K562 (cell line): ENCODE data around the gene CCL19. TPM values are rescaled to one million over a fixed set of nuclear protein-coding genes. Genes with fewer than 3 reads are reported as not detected.

Experiments
- ATAC-seq: fragments of 200-7000 bp; cut with Tn5 transposase; 3 replicates; pipeline ENCODE4 v1.9.1; 2020; ENCODE audit warnings: moderate library complexity
- BruUV-seq: library from RNA; stranded (reverse); fragments of 400-500 nt; replicated peaks from 2 replicates; lab custom pipeline; 2021; lab: Mats Ljungman, UMichigan
- CTCF ChIA-PET: fragments of 300-600 bp; formaldehyde crosslinking; extraction: SDS; loops from one replicate; lab custom pipeline; 2021; ENCODE audit warnings: low intra/inter-chr PET ratio; lab: Yijun Ruan, JAX
- POLR2A ChIA-PET: fragments of 300-600, 350-650 bp; sonication (Branson Sonifier 250); formaldehyde crosslinking; extraction: SDS; loops from one replicate; lab custom pipeline; 2021; ENCODE audit warnings: antibody characterized with exemption, inconsistent platforms; lab: Yijun Ruan, JAX
- DNase-seq, 4 experiments: peaks; one replicate each; pipeline versions ENCODE4 v3.0.0 to v3.0.0-alpha.2; 2011 to 2018; ENCODE audit warnings: low spot score in 3 of 4, mixed read lengths in 3 of 4; ENCODE audit errors: extremely low read depth in 1 of 4
- FAIRE-seq: peaks from 2 replicates; lab custom pipeline; 2011; peaks lifted over from hg19 to GRCh38; lab: Jason Lieb, UNC
- H2AFZ ChIP-seq: 2 replicates; pipeline ENCODE4 v1.6.0; 2011; ENCODE audit warnings: low read depth, low read length, control low read depth, inconsistent platforms
- H3K27ac ChIP-seq: fragments of 200-600 bp; 3 replicates; pipeline ENCODE4 v1.8.0; 2011; ENCODE audit warnings: low read depth, mild to moderate bottlenecking, control low read depth, inconsistent platforms, low read length, moderate library complexity, mixed read lengths; ENCODE audit errors: extremely low read depth
- H3K27me3 ChIP-seq, 2 experiments: fragments of 300-600 bp in 1 of 2; 2 replicates in 1 of 2; 3 replicates in 1 of 2; pipeline versions ENCODE4 v1.6.0 to v1.8.0; 2011; ENCODE audit warnings: inconsistent platforms in 2 of 2, low read length in 2 of 2, mild to moderate bottlenecking in 1 of 2, mixed read lengths in 1 of 2, moderate library complexity in 1 of 2; ENCODE audit not compliant: control insufficient read depth in 2 of 2, insufficient read depth in 2 of 2
- H3K36me3 ChIP-seq: fragments of 300-600 bp; 3 replicates; pipeline ENCODE4 v1.8.0; 2011; ENCODE audit warnings: mild to moderate bottlenecking, low read length, inconsistent platforms; ENCODE audit not compliant: control insufficient read depth, insufficient read depth
- H3K4me1 ChIP-seq, 2 experiments: fragments of 200-600 bp in 1 of 2; replicated peaks in 1 of 2; 2 replicates in 1 of 2; 3 replicates in 1 of 2; pipeline versions ENCODE4 v1.5.1 to v1.8.0; 2011; ENCODE audit warnings: inconsistent platforms in 2 of 2, low read length in 2 of 2, mild to moderate bottlenecking in 1 of 2, mixed read lengths in 1 of 2, moderate library complexity in 1 of 2; ENCODE audit not compliant: control insufficient read depth in 2 of 2, insufficient read depth in 2 of 2
- H3K4me2 ChIP-seq: 2 replicates; pipeline ENCODE4 v1.6.1; 2011; ENCODE audit warnings: low read length, control low read depth, inconsistent platforms, mixed read lengths; ENCODE audit not compliant: insufficient read depth
- H3K4me3 ChIP-seq: fragments of 200-600 bp; sonication (generic), shearing (Covaris generic); 2 replicates; pipeline ENCODE4 v1.5.1; 2016; ENCODE audit warnings: control low read depth, inconsistent platforms
- H3K79me2 ChIP-seq: fragments of 200-600 bp; 3 replicates; pipeline ENCODE4 v1.8.0; 2011; ENCODE audit warnings: low read length, inconsistent platforms; ENCODE audit not compliant: control insufficient read depth, insufficient read depth
- H3K9ac ChIP-seq, 2 experiments: 2 replicates each; pipeline versions ENCODE4 v1.6.0 to v1.6.1; 2011; ENCODE audit warnings: low read depth in 2 of 2, low read length in 2 of 2, control low read depth in 1 of 2, inconsistent platforms in 1 of 2, mild to moderate bottlenecking in 1 of 2, mixed read lengths in 1 of 2; ENCODE audit not compliant: insufficient read depth in 1 of 2
- H3K9me1 ChIP-seq: one replicate; pipeline ENCODE4 v1.6.0; 2011; ENCODE audit warnings: inconsistent platforms, mild to moderate bottlenecking, low read length, moderate library complexity; ENCODE audit not compliant: control insufficient read depth, insufficient read depth
- H3K9me3 ChIP-seq: replicated peaks from 2 replicates; pipeline ENCODE4 v1.5.1; 2011; ENCODE audit warnings: low read depth, low read length, inconsistent platforms; ENCODE audit not compliant: control insufficient read depth, insufficient read depth
- H4K20me1 ChIP-seq: replicated peaks from 2 replicates; pipeline ENCODE4 v1.6.1; 2011; ENCODE audit warnings: low read length, inconsistent platforms, mixed read lengths; ENCODE audit not compliant: control insufficient read depth, insufficient read depth
- ADNP ChIP-seq: fragments of 200-800 bp; sonication (Bioruptor generic); IDR thresholded peaks from 2 replicates; pipeline ENCODE4 v1.6.1; 2016; ENCODE audit warnings: missing genetic modification characterization, missing compliant biosample characterization
- BRF2 ChIP-seq: IDR thresholded peaks from 3 replicates; pipeline ENCODE4 v1.6.1; 2011; ENCODE audit warnings: borderline replicate concordance, mild to moderate bottlenecking; ENCODE audit not compliant: insufficient read length, insufficient read depth
- CBFA2T2 ChIP-seq: fragments of 450-650 bp; conservative IDR thresholded peaks from 2 replicates; pipeline ENCODE4 v1.6.1; 2017; ENCODE audit warnings: mild to moderate bottlenecking
- KLF1 ChIP-seq: fragments of 450-650 bp; IDR thresholded peaks from 2 replicates; pipeline ENCODE4 v1.6.1; 2016; ENCODE audit warnings: missing genetic modification characterization, missing compliant biosample characterization
- KLF6 ChIP-seq: fragments of 250-450 bp; sonication (Bioruptor Pico); IDR thresholded peaks from 2 replicates; pipeline ENCODE4 v1.4.0; 2020; ENCODE audit warnings: mild to moderate bottlenecking, moderate library complexity, borderline replicate concordance
- MECOM ChIP-seq: fragments of 250-450 bp; sonication (Bioruptor Pico); IDR thresholded peaks from 2 replicates; pipeline ENCODE4 v1.8.0; 2022; ENCODE audit warnings: inconsistent platforms
- PBX2 ChIP-seq, 2 experiments: IDR thresholded peaks in 1 of 2; conservative IDR thresholded peaks in 1 of 2; 2 replicates each; pipeline ENCODE4 v1.6.1; 2016; ENCODE audit warnings: low read depth in 2 of 2, mild to moderate bottlenecking in 1 of 2, missing compliant biosample characterization in 1 of 2, missing genetic modification characterization in 1 of 2, moderate library complexity in 1 of 2
- POU5F1 ChIP-seq: fragments of 150-350 bp; IDR thresholded peaks from 2 replicates; pipeline ENCODE4 v1.6.1; 2014; ENCODE audit warnings: borderline replicate concordance, low read length, low read depth, mild to moderate bottlenecking; ENCODE audit not compliant: partially characterized antibody
- RBM25 ChIP-seq: fragments of 200-400 bp; formaldehyde crosslinking; IDR thresholded peaks from 2 replicates; pipeline ENCODE4 v1.6.1; 2018; ENCODE audit warnings: low read length, low read depth, moderate library complexity; ENCODE audit not compliant: severe bottlenecking
- SMC3 ChIP-seq: conservative IDR thresholded peaks from 2 replicates; pipeline ENCODE4 v1.6.1; 2011; ENCODE audit warnings: low read depth, low read length, improper control_type of control experiment; ENCODE audit not compliant: insufficient read depth
- SNIP1 ChIP-seq: fragments of 450-650 bp; IDR thresholded peaks from 2 replicates; pipeline ENCODE4 v1.7.1; 2017; ENCODE audit warnings: low read depth, mild to moderate bottlenecking
- ZBTB17 ChIP-seq: fragments of 450-650 bp; formaldehyde crosslinking; IDR thresholded peaks from 2 replicates; pipeline ENCODE4 v1.4.0; 2020; ENCODE audit warnings: mild to moderate bottlenecking
- ZNF212 ChIP-seq: fragments of 450-650 bp; formaldehyde crosslinking; IDR thresholded peaks from 2 replicates; pipeline ENCODE4 v1.4.0; 2020; ENCODE audit warnings: mild to moderate bottlenecking
- ZNF263 ChIP-seq: sonication (generic); formaldehyde crosslinking; IDR thresholded peaks from 2 replicates; pipeline ENCODE4 v1.8.0; 2022; ENCODE audit warnings: mild to moderate bottlenecking, missing genetic modification reagents, borderline replicate concordance
- WGBS: fragments of 100-300 bp; shearing (Covaris generic); methylation state at CpG from one replicate; pipeline ENCODE4 v1.1.6; 2016; ENCODE audit warnings: low coverage, mixed read lengths; ENCODE audit not compliant: insufficient coverage; ENCODE audit errors: missing lambda C conversion rate; 5-methylcytosine and 5-hydroxymethylcytosine counted together
- in situ Hi-C: fragments of 300-500 bp; cut with MboI; formaldehyde crosslinking; loops from 4 replicates; pipeline ENCODE4 v1.15.0; 2018; ENCODE audit warnings: inconsistent platforms, mixed read lengths
- intact Hi-C: fragments of 100-400 bp; cut with micrococcal nuclease; formaldehyde crosslinking; loops from 2 replicates; pipeline ENCODE4 v1.14.2; 2022
- polyA plus RNA-seq, 8 experiments: library from polyadenylated mRNA; depleted of rRNA in 4 of 8; stranded (reverse) in 5 of 8; unstranded in 3 of 8; fragments of >200 nt; fragmentation: Nextera tagmentation in 2 of 8; fragmentation: Illumina TruSeq in 1 of 8; extraction: Ambion mirVana in 2 of 8; extraction: Trizol in 1 of 8; gene quantifications; 2 replicates each; pipeline versions ENCODE4 v1.2.1 to v1.2.3, GENCODE V29; 2011 to 2014; ENCODE audit warnings: inconsistent platforms in 1 of 8, missing spikeins in 1 of 8
- total RNA-seq, 7 experiments: library from RNA; depleted of rRNA in 6 of 7; stranded (reverse); fragments of >200 nt in 6 of 7; fragmentation: Illumina TruSeq in 2 of 7; extraction: Trizol in 2 of 7; gene quantifications; 2 replicates each; pipeline versions ENCODE4 v1.2.1 to v1.2.3, GENCODE V29; 2011 to 2021; ENCODE audit warnings: low replicate concordance in 1 of 7

The CCL19 gene
- total and polyA plus RNA-seq, 9 of the 15 experiments (the other 6 are each of a cell fraction or from before 2014, with no cell fraction given), result not detected

GRCh38 chr9:34701769-34702736, 11.0 kb upstream of the CCL19 start (continued):
- no peak for TF ChIP-seq PBX2 (CRISPR knock-in tag; IDR thresholded peaks at IDR 0.05; ENCODE audit: low read depth)
- TF ChIP-seq PBX2 (tag; conservative IDR thresholded peaks at IDR 0.05; ENCODE audit: low read depth), result no peak
- TF ChIP-seq SMC3, result peak; percentile 78

- BruUV-seq, result no TSS peak
- DNase-seq (peak; percentile 66 to 82 (median 76)), ATAC-seq (peak; percentile 96), FAIRE-seq (no peak)
- Histone ChIP-seq H3K27me3 (peaks cover 0 to 5% of the 10 kb centered on the region in 2 experiments; a peak in 2 of 5 replicates), H3K4me1 (peaks cover 0 to 13% of the 10 kb centered on the region in 2 experiments; a peak in 3 of 5 replicates), H2AFZ (peak overlapping the region; percentile 76; the same call in 1 of the 2 replicates), H3K9me1 (no peaks in the 10 kb centered on the region), H4K20me1 (no peaks in the 10 kb centered on the region), H3K4me3 (peak overlapping the region; percentile 46), H3K79me2 (no peaks in the 10 kb centered on the region), H3K9me3 (no peaks in the 10 kb centered on the region), H3K9ac (peak overlapping the region in 1 of 2 experiments; percentile 77; a peak in 2 of 4 replicates), H3K27ac (no peak overlapping the region), H3K4me2 (peak overlapping the region; percentile 79), H3K36me3 (no peaks in the 10 kb centered on the region)
- ChIA-PET POLR2A (no interaction called here), CTCF (interaction anchor here (1.2 to 2.4 kb wide), 4 partner anchors 26 to 88 kb away, joined by 3 to 20 read pairs (median 10); partner anchors contain the start of gene RPP25L)
- WGBS, result 13% methylated on average over 20 of the region's 52 CpGs
- in situ Hi-C loops, result no loop called here
- intact Hi-C loops, result loop anchor here (10.0 kb wide), 1 partner anchor 86 kb away; the partner anchor contains the start of gene RPP25L
- no peak for TF ChIP-seq BRF2
- no peak for TF ChIP-seq ADNP
- no peak for TF ChIP-seq KLF6 (CRISPR knock-in tag)
- no peak for TF ChIP-seq CBFA2T2
- no peak for TF ChIP-seq ZNF263
- TF ChIP-seq SNIP1, result no peak
- no peak for TF ChIP-seq ZBTB17 (CRISPR knock-in tag)
- TF ChIP-seq POU5F1, result no peak
- no peak for TF ChIP-seq MECOM (CRISPR knock-in tag)
- no peak for TF ChIP-seq RBM25
- no peak for TF ChIP-seq ZNF212 (CRISPR knock-in tag)
- TF ChIP-seq KLF1 (tag), result no peak
Measured at GRCh38 chr9:34701023-34701768, 10.1 kb upstream of the CCL19 start.
